Choroid plexus epithelial cell (primary cell): ENCODE measurements around the gene CXCR6.

Source experiments
- DNase-seq: peaks from one replicate; pipeline ENCODE4 v3.0.0-alpha.2; 2010; ENCODE audit warnings: low read depth
- H3K4me3 ChIP-seq: 2 replicates; pipeline ENCODE4 v1.5.1; 2011; ENCODE audit warnings: low read depth, mild to moderate bottlenecking, control low read depth, low read length, moderate library complexity
- TF ChIP-seq, protein P1 (sequence below): conservative IDR thresholded peaks from 2 replicates; pipeline ENCODE4 v1.5.1; 2011; ENCODE audit warnings: low read depth, mild to moderate bottlenecking, control low read depth, inconsistent platforms, low read length, moderate library complexity

The CXCR6 gene

DNA sequence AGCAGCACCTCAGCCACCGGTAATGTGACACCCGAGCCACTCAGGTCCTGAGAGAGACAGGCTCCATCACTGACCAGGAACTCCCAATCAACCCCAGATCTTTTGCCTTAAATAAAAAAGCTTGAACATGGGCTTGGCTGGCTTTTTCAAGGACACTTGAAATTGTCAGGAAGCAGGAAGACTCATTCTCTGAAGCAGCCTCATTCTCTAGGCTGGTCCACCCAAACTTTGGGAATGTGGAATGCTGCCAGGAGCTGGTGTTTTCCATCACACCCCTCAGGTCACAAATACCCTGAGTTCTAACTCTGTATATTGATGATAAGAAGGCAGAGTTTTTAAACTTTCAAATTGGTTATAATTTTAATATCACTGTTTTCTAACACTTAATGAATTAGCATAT lies 17.0 kb downstream of the CXCR6 start:
- no peak overlapping the region for H3K4me3 ChIP-seq
- DNase-seq = no peak
- TF ChIP-seq, protein P1, sequence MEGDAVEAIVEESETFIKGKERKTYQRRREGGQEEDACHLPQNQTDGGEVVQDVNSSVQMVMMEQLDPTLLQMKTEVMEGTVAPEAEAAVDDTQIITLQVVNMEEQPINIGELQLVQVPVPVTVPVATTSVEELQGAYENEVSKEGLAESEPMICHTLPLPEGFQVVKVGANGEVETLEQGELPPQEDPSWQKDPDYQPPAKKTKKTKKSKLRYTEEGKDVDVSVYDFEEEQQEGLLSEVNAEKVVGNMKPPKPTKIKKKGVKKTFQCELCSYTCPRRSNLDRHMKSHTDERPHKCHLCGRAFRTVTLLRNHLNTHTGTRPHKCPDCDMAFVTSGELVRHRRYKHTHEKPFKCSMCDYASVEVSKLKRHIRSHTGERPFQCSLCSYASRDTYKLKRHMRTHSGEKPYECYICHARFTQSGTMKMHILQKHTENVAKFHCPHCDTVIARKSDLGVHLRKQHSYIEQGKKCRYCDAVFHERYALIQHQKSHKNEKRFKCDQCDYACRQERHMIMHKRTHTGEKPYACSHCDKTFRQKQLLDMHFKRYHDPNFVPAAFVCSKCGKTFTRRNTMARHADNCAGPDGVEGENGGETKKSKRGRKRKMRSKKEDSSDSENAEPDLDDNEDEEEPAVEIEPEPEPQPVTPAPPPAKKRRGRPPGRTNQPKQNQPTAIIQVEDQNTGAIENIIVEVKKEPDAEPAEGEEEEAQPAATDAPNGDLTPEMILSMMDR = no peak

DNA sequence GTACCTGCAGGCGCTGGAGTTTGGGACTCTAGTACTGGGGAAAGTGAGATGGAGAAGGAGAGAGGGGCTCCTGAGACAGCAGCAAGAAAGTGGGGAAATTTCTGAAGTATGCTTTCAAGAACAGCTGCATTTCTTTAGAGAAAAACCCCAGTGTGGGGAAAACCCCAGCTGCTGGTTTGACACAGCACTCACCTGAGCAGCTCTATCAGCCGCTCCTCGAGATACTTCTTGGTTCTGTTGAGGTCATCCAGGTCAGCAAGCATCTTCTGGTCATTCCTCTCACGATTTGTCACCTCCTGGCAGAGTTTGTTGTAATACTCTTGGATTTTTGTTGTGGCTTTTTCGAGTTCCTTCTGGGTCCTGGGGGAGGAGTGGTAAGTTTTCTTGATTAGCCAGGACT lies 18.8 kb downstream of the CXCR6 start:
- TF ChIP-seq, protein P1 = no peak
- H3K4me3 ChIP-seq = no peak overlapping the region
- DNase-seq = no peak

DNA sequence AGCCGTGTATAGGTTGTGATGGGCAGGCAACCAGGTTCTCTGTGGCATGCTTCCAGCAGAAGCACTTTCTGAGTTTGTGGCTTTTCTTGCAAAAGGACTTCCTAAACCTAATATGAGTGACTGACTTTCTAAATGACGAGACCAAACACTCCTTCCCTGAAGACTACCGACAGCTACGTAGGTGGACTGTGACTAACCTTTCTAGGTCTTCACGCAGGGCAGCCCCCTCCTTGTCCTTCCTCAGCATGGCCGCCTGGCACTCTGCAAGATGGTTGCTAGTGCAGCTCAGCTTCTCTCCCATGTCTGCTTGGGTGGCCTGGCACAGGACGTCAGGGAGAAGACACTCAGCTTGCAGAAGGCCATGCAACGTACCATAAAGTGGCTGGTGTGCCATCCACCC lies 20.9 kb downstream of the CXCR6 start:
- DNase-seq = no peak
- TF ChIP-seq, protein P1 = no peak
- H3K4me3 ChIP-seq = no peak overlapping the region

DNA sequence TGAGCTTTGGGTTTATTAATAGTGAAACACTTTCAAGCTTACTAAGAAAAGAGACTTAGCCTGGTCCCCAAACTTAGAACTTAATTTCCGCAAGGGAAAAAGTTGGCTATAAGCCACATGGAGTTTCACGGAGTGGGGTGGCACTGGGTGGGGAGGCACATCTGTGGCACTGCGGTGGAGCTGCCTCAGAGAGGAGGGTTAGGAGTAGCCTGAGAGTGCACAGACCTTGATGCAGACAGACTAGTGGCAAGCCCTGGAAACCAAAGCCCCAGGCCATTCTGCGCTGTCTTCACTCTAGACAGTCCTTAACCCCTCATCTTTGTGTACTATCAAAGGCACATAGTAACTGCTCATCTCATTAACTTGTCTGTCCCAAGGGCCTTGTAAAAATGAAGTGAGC lies 22.0 kb downstream of the CXCR6 start:
- H3K4me3 ChIP-seq = no peak overlapping the region
- DNase-seq = no peak
- TF ChIP-seq, protein P1 = no peak

DNA sequence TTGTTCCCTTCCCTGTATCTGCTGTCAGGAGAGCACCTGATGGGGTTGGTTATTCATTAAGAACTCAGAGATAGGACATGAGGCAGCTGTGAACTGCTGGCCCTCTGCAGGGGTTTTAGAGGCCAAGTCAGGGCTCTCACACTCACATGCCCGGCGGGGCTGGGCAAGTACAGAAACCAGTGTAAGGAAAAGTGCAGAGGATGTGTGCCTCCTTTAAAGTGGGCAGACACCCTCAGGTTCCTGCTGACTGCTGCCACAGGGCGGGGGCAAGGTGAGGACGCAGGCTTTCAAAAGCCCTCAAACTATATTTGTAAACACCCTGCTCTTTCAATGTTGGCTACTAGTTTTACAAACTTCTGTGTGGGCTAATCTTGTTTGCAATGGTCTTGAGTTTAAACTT lies 22.4 kb downstream of the CXCR6 start:
- TF ChIP-seq, protein P1 = no peak
- DNase-seq = no peak

DNA sequence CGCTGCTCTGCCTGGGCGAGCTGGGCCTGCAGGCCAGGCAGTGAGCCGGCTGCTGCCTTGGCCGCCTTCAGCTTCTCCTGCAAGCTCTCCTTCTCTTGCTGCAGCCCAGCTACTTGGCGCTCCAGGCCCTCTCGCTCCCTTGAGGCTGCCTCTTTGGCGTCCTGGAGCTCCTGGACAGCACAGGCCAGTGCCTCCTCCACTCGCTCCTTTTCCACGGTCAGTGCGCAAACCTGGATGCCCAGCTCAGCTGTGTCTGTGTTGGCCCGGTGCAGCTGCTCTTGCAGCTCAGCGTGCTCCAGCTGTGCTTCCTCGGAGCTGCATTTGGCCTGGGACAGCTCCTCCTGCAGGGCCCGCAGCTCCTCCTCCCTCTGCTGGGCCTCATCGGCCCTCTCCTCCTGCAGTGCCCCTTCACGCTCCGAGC lies 23.1 kb downstream of the CXCR6 start:
- DNase-seq = no peak
- TF ChIP-seq, protein P1 = peak; percentile 6
- no peak overlapping the region for H3K4me3 ChIP-seq

More for the DNA sequence above, 22.4 kb downstream of the CXCR6 start:
- H3K4me3 ChIP-seq = no peak overlapping the region

DNA sequence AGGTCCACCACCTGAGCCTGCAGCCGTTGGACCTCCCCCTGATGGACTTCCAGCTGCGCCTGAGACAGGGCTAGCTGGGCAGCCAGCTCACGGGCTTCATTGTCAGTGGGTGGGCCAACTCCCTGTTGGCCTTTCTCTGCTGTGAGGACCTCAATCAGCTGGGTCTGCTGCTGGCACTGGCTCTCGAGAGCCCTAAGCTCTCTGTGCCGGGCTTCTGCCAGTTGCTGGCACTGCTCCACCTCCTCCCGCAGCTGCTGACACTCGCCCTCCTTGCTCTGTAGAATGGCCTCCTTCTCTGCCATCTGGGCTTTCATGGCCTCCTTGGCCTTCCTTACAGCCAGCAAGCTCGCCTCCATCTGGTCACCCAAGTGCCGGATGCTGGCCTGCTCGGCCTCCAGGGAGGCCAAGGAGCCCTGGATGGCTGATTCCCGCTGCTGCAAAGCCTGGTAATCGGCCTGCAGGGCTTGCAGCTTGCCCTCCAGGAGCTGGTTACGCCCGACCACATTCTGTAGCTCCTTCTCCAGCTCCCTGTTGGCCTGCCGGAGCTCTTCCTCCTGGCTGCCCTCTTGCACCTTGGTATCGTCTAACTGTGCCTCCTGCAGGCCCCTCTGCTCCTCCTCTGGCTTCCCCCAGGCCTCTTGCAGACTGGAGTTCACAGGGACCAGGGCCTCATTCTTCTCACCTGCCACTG lies 23.8 kb downstream of the CXCR6 start:
- TF ChIP-seq, protein P1 = no peak
- H3K4me3 ChIP-seq = no peak overlapping the region
- no peak for DNase-seq
